ENCODE results near the gene SLC49A4.

The SLC49A4 gene

DNA sequence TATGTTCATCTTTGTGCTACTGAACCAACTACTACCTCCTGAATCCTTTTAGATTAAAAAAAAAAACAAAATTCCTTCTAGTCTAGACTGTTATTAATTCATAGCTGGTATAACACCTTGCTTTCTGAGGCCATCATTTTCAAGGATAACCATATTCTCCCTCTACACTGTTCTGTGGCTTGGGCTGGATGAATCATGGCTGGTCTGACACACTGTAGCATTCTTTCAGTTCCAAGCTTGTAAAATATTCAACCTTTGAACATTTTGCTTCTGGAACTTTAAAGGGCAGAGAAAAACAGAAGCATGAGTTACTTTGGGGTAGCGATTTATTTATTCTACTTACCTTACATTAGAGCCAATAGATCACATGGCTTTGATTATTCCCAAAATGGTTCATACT, 8.8 kb upstream of the SLC49A4 start:
- DNase-seq = no peak

DNA sequence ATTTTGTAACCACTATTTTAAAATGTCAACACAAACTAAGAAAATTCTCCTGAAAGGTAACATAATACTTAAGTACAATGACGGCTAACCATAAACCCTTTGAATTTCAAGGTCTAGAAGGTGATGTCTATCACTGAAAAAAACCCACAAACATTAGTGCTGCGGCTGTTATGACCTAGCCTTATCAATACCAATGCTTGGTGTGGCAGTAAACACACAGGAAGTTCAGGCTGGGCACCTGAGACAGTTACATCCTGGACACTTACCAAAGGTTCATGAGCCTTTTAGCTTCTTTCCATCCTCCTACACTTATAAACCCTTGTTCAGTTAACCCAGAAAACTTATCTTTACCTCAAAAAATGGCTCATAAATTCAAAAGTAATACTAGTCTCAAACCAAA, 7.0 kb upstream of the SLC49A4 start:
- no peak for DNase-seq

DNA sequence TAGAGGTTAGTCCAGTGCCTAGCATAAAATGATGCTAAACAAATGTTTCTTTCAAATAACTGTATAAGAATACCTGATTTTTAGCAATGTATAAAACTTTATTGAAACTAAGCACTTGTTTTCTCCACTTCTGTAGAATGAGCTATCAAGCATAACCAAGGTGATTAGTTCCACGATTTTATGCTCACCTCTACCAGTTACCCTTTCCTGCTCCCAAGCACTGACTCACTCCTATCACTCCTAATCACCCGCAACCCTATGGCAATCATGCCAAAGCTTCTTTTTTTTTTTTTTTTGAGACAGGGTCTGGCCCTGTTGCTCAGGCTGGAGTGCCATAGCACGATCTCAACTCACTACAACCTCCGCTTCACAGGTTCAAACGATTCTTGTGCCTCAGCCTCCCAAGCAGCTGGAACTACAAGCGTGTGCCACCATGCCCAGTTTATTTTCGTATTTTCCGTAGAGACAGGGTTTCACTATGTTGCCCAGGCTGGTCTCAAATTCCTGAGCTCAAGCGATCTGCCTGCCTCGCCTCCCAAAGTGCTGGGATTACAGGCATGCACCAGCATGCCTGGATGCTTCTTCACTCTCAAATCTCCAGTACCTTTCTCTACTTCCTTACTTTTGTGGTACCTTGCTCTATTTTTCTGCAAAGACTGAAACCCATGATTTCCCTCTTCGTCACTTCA, 5.1 kb upstream of the SLC49A4 start:
- no peak for DNase-seq

DNA sequence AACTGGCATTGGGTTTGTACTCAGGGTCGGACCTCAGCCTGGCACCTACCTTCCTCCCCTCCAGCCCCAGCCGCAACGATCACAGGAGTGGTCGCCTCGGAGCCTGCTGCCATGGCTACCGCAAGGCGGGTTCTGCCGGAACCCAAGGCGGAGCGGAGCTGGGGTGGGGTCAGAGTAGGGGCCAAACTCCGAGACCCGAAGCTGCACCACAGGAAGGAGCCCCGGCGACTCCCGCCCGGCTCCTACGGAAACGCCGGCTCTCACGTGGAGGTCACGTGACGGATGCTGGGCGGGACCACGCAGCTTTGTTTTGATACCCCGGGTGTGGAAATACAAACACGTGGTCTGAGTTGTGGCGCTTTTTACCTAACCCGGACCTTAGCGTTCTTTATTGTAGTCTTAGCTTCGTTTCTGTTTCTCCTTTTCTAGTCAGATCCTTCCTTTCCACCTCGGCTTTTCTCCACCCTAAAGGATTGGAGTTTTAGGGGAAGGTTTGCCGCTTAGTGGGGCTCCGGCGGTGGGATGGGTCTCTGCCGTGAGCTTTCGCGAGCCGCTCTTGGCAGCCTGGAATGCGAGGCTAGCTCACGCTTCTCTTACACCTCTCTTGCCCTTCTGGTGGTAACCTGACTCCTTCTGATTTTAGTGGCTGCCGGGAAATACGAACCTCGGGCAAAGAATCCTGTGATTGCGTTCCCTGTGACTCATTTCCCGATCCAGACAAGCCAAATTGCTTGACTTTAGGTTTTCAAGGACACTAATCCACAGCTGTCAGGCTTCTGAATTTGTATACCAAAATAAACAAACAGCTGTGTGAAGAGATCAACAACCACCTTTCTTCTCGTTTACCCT, 1.1 kb upstream of the SLC49A4 start, which contains the start of gene HSPBAP1:
Gene HSPBAP1 (minus strand): TSS at position 264 of the 849 bp plus-strand sequence. CDS start 151 bp downstream, at position 113.
- DNase-seq = peak; percentile 92

DNA sequence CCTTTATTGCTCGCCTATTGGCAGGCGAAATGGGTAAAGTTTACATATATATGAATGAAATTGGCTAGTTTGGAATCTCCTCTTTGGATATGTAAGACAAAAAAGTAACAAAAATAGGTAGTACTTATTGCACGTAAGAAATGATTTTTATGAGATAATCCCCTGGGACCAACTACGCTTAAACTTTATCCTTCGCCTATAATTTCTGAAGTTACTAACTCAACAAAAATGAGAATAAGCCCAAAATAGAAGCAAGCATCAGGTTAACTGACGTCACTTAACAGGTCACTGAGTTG, 438 bp upstream of the SLC49A4 start:
- no peak for DNase-seq

DNA sequence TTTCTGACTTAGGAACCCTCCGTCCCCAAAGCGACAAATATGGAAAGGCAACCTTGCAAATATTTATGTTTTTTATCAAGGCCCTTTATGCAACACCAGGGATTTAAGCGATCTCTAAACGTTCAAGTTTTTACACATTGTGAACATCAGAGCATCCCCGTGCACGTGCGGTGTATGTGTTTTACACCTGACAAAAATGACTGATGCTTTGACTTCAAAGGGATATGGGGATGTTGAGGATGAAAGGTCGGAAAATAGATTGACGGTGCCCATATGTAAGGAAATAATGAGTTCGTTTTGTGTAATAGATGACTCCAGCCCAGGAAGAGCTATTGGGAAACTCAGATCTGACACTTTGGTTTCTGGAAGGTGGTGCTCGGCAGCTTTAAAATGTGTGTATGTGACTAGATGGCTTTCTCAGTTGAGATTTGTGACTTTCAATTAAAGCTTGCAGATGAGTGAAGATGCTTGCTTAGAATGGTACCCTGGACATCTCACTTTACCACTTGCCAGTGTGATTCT, 866 bp downstream of the SLC49A4 start:
- no peak for DNase-seq

DNA sequence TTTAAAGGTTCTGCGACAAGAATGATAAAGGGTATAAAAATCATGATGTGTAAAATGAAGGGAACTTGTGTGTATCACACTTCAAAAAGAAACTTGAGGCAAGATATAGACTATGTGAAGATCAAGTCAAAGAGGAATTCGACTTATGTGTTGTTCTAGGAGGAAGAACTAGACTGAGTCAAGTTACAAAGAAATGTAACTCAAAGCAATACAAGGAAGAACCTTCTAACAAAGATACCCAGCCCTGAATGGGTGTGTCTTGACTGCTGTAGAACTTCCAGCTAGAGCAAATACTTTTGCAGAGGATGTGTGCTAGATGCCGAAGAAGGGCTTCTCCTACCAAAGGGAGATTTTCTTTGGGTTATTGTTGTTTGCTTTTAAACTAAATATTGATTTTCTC, 2.4 kb downstream of the SLC49A4 start:
- no peak for DNase-seq

DNA sequence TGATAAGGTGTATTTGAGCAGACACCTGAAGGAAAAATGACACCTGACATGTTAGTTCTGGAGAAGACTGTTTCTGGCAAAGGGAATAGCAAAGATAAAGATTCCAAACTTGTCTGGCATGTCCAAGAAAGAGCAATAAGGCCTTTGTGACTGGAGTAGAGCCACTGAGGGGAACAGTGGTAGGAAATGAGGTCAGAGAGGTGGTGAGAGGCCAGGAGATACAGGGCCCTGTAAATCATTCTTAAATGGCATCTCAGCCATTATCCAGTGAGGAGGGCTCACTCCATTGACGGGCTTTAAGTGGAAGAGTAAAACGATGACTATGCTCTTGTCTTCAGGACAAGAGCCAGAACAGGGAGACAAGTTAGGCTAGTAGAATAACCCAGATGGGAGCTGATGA, 4.5 kb downstream of the SLC49A4 start:
- DNase-seq = no peak

DNA sequence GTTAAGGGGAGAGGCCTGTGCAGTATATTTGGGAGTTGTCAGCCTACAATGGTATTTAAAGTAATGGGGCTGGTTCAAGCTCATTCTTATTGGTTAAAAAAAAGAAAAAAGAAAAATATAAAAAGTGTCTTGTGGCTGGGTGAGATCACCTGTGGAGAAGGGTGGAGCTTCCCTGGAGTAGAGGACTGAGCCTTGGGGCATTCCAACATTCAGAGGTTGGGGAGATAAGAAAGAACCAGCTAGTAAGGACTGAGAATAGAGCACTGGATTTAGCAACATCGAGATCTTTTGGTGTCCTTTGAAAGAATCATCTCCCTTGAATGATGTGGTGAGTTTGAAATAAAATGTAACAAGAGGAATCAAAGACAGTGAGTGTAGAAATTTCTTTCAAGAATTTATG, 5.2 kb downstream of the SLC49A4 start:
- no peak for DNase-seq

DNA sequence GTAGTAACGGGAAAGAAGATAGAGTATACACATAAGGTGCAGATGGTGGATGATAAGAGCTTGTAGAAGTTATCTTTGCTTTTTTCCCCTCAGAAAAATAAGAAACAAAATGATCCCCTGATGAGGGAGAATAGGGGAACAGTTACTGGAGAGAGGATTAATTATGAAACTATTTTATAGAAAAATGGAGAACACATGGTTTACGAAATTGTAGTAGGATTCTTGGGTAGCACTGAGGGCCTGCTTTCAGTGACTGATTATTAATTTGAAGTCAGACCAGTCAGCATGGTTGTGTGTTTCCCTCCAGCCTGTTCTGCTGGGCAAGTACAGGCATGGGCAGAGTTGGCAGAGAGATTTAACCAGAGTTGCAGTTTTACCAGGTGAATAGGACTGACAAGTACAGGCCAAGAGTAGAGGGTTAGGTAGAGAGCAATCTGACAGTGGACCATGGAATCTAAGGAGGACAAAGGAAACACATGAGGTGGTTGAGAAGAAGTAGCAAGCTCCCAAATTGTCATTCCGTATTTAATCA, 5.9 kb downstream of the SLC49A4 start:
- no peak for DNase-seq

DNA sequence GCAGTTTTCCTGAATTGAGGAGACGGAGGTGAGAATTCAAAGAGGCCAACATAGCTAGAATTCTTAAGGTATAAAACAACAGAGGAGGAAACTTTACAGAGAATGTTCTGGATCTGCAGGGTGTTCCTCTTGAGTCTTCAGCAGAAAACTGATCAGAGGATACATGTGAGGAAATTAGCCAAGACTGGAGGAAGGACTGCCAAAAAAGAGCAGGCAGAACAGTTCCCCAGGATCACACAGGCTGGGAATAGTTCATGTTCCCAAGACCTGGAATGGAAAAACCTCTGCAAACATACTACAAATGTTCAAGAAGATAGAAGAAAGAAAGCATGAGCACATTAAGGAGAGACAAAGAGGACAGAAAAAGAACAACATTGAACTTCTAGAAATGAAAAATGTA, 7.5 kb downstream of the SLC49A4 start:
- DNase-seq = no peak

DNA sequence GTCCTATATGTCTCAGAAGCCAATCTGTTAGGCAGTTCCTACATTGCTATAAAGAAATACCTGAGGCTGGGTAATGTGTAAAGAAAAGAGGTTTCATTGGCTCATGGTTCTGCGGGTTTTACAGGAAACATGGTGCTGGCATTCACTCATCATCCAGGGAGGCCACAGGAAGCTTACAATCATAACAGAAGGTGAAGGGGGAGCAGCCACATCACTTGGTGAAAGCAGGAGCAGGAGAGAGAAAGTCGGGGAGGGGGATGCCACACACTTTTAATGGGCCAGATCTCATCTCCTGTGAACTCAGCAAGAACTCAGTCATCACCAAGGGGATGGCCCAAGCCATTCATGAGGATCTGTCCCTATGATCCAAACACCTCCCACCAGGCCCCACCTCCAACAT, 9.1 kb downstream of the SLC49A4 start:
- DNase-seq = no peak

DNA sequence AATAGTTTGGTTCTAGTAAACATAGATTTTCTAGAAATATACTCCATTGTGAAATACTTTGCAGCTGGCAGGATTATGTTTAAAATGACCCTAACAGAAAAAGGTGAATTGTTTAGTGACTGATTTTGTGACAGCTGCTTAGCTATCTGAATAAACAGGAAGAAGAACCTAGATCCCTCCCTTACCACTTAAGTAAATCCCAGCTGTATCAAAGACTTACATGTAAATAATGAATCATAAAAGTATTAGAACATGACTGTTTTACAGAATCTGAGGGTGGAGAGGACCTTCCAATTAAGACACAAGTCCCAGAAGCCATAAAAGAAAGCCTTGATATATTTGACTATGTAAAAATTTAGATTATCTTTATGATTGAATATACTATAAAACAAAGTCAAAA, 15.9 kb downstream of the SLC49A4 start:
- no peak for DNase-seq

DNA sequence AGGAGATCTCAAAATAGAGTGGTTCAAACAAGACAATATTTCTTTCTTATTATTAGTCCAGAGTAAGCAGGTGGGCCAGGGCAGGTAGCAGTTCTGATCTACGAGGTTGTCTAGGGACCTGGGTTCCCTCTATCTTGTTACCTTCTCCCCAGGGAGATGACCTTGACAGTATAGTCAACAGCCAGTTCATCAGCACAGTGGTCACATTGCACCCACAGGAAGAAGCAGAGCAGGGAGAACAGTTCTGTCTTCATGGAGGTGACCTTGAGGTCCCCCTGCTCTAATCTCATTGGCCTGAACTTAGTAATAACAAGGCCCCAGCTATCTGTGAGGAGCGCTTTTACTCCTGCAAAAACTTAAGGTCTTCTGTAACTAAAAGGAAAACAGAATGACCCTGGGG, 21.7 kb downstream of the SLC49A4 start:
- no peak for DNase-seq

DNA sequence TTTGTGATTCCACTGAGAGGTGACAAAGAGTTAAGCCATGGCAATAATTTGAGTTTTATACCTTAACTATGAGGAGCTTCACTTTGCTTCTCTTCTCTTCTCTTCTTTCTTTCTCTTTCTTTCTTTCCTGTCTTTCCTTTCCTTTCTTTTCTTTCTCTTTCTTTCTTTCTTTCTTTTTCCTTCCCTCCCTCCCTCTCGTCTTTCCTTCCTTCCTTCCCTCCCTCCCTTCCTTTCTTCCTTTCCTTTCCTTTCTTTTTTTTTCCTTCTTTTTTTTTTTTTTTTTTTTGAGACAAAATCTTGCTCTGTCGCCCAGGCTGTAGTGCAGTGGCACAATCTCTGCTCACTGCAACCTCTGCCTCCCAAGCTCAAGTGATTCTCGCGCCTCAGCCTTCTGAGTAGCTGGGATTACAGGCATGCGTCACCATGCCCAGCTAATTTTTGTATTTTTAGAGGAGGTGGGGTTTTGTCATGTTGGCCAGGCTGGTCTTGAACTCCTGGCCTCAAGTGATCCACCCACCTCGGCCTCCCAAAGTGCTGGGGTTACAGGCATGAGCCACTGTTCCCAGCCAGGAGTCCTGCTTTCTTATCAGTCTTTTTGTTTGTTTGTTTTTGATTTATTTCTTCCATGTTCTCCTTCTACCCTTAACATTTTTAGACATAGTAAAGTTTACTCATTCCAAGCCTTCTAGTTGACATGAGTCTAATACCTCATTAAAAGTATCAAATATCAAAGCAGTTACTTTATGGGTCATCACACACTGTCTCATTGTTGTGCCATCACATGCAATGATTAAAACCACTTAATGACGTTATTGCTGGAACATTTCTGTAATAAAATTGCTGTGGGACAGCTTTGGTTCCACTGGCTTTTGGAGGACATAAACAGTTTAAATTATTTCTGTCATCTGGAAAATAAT, 29.9 kb downstream of the SLC49A4 start:
- DNase-seq = no peak

DNA sequence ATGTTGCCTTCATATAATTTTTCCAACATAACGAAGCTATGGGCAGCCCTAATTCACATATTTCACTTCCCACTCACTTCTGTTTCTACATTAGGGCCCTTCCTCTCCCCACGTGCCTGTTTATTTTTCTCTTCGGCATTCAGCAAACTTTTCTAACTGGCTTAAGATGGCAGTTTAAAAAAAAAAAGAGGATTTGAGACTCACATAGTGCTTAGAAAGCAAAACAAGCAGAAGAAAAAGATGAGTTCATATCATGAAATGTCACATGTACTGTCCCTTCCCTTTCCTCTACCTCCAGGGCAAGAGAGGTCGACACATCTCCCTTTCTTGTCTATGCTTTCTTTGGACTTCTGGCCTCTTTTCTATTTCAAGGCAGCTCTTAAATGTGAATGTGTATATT, 30.6 kb downstream of the SLC49A4 start:
- DNase-seq = no peak

DNA sequence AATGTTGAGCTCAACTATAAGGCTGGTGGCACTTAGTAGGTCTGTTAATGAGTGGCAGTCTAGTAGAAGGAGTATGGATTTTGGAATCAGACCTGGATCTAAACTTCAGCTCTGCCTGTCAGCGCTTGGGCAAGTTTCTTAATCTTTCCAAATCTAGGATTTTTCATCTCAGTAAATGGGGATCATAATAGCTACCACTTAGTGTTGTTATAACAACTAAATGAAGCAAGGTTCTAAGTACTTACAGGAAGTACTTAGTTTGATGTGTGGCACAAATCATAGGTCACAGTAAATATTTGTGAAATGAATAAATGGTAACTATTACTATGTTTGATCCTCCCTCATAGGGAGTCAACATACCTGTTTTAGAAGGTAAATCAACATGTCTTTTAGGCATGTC, 31.4 kb downstream of the SLC49A4 start:
- DNase-seq = no peak

DNA sequence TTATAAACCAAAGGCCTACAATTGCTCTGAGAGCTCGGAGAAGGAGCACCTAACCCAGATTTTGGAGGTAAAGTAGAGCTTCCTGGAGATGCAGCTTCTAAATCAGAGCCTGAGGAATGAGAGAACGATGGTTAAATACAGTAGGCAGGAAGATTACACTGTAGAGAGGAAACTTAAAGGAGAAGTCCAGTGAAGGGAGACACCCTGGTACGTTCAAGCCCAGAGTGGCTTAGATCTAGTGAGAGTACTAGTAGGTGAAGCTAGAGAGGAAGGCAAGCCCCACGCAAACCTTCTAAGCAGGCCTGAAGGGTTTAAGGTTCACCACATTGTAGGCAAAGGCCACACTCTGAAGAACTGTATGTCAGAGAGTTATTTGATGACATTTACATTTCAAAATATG, 33.4 kb downstream of the SLC49A4 start:
- no peak for DNase-seq

DNA sequence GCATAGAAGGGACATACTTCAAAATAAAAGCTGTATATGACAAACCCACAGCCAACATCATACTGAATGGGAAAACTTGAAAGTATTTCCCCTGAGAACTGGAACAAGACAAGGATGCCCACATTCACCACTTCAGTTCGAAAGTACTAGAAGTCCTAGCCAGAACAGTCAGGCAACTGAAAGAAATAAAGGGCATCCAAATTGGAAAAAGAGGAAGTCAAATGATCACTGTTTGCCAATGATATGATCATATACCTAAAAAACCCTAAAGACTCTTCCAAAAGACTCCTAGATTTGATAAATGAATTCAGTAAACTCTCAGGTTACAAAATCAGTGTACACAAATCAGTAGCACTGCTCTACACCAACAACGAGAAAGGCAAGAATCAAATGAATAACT, 40.7 kb downstream of the SLC49A4 start:
- DNase-seq = no peak

DNA sequence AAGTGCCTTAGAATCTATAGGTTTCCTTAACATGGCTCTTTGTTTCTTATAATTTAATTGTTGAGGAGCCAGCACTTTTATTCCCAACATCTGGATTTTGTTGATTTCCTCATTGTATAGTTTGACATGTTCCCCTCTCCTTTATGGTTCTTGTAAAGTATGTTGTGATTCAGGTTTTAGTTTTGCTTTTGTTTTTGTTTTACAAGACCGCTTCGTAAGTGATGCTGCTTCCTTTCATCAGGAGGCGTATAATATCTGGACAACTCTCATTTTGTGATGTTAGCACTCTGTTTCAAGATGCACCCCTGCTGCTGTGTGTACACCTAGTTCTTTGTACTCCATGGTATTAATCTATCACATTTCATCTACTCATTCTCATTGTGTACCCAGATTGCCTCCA, 48.7 kb downstream of the SLC49A4 start:
- no peak for DNase-seq

DNA sequence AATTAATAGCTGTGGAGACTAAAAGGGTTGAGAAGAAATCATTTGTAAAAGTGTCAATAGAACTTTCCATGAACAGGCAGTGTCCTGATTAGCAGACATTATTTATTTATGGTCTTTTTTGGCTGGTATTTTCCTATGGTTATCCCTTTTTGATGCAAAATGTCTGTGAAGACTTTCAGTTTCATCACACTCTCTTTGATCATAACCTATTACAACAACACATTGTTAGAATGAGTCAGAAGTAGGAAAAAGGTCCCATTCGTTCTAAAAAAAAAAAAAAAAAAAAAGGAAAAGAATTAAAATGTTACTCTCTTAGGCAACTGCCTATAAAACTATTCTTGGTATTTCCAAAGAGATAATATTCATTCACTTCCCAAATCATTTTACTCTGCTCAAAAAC, 62.1 kb downstream of the SLC49A4 start:
- no peak for DNase-seq

DNA sequence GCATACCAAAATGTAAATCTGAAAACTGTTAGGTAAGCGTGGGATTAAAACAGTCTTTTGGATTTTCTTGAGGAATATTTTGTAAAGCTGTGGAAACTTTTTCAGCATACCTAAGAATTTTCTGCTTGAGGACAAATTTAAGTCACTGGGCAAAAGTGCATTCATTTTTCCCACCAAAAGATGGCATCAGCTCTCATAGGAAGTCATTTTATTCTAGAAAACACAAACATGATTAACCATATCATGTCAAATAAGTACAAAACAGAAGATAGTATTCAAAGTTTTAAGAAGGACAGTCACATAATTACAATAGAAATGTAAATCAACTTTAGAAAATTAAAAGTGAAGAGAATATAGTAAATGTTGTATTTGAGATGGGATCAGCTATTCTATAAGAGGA, 63.5 kb downstream of the SLC49A4 start:
- peak; percentile 3 for DNase-seq

Measured in hematopoietic multipotent progenitor cell treated with erythropoietin and hydrocortisone succinate and interleukin-3 and kit ligand, for 8 days (in vitro differentiated cells).